ENCODE results near the gene KCTD21.
"Not testable (repeated sequence)": the region's sequence is repeated elsewhere in the genome, so short reads cannot be mapped to it uniquely, and the experiment has no call there.

Gene KCTD21

GRCh38 chr11:78188286-78189173, at the start of gene KCTD21, which contains the start of gene USP35:
TSS of gene KCTD21 (minus strand) at chr11:78188626. CDS start at chr11:78174554, 14,072 bp downstream.
TSS of gene USP35 (plus strand) at chr11:78188919. CDS start at chr11:78196246, 7,327 bp downstream.
- peak; percentile 94 for DNase-seq

- DNase-seq: no peak
Measured at GRCh38 chr11:78237293-78238046, 49.0 kb upstream of the KCTD21 start.

GRCh38 chr11:78234006-78234405, 45.6 kb upstream of the KCTD21 start:
- no peak for DNase-seq

- not testable (repeated sequence) for DNase-seq
Measured at GRCh38 chr11:78233046-78233445, 44.6 kb upstream of the KCTD21 start.

- no peak for DNase-seq
Measured at GRCh38 chr11:78231962-78232501, 43.6 kb upstream of the KCTD21 start.

GRCh38 chr11:78230161-78230877, 41.9 kb upstream of the KCTD21 start:
- DNase-seq: no peak

- DNase-seq: no peak
Measured at GRCh38 chr11:78229106-78229505, 40.7 kb upstream of the KCTD21 start.

GRCh38 chr11:78228467-78228866, 40.0 kb upstream of the KCTD21 start:
- no peak for DNase-seq

- no peak for DNase-seq
Measured at GRCh38 chr11:78227921-78228320, 39.5 kb upstream of the KCTD21 start.

GRCh38 chr11:78226684-78227680, 38.6 kb upstream of the KCTD21 start:
- DNase-seq: no peak

GRCh38 chr11:78224906-78225420, 36.5 kb upstream of the KCTD21 start:
- no peak for DNase-seq

GRCh38 chr11:78224506-78224905, 36.1 kb upstream of the KCTD21 start:
- no peak for DNase-seq

GRCh38 chr11:78223320-78223954, 35.0 kb upstream of the KCTD21 start:
- DNase-seq: no peak

- DNase-seq: not testable (repeated sequence)
Measured at GRCh38 chr11:78222726-78223125, 34.3 kb upstream of the KCTD21 start.

- no peak for DNase-seq
Measured at GRCh38 chr11:78221396-78222315, 33.2 kb upstream of the KCTD21 start.

GRCh38 chr11:78220218-78221157, 32.1 kb upstream of the KCTD21 start:
- no peak for DNase-seq

- DNase-seq: no peak
Measured at GRCh38 chr11:78219493-78220217, 31.2 kb upstream of the KCTD21 start.

Data from CD4-positive, alpha-beta T cell treated with Interleukin-17A for 4 hours (primary cell).